Breast epithelium (tissue), 3 donors: ENCODE measurements around the gene NCBP2L.

Experiments used
- CTCF ChIP-seq, 3 donors: fragments of 450-650 bp; IDR thresholded peaks; one replicate each; pipeline ENCODE4 v1.5.1; 2016 to 2017; ENCODE audit warnings: antibody characterized with exemption in 3 of 3, mild to moderate bottlenecking in 3 of 3, moderate library complexity in 3 of 3
- POLR2A ChIP-seq: fragments of 450-650 bp; IDR thresholded peaks from one replicate; pipeline ENCODE4 v1.6.1; 2016; ENCODE audit warnings: antibody characterized with exemption, mild to moderate bottlenecking, moderate library complexity
- POLR2AphosphoS5 ChIP-seq, 3 donors: sonication (generic); formaldehyde crosslinking; IDR thresholded peaks; one replicate each; pipeline ENCODE4 v1.6.1; 2017; ENCODE audit warnings: antibody characterized with exemption in 3 of 3

- peak; percentile 67 to 84 (median 73) for TF ChIP-seq CTCF (IDR thresholded peaks at IDR 0.05)
- no peak for TF ChIP-seq POLR2A
- peak in 1 of 3 donors; percentile 47 for TF ChIP-seq POLR2AphosphoS5 (IDR thresholded peaks at IDR 0.05)
Measured at GRCh38 chrX:107776649-107777535, 641 bp upstream of the NCBP2L start.
